ENCODE data around the gene MPST.

DNA sequence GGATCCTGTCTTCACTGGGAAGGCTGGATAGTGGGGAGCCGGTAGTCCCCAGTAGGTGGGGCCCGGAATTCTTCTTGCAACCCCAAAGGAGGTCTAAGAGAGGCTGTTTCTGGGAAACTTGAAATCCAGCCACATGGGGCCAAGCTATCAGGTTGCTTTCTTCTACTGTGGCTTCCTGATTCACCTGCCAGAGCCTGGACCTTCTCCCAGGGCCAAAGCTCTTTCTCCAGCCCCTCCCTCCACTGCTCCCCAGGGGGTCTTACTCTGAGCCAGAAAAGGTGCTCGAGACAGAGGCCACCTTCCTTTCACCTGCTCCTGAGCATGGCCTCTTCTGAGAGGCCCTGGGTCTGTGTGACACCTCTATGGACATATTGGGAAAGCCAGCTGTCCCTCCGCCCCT, 9.4 kb upstream of the MPST start:
- TF ChIP-seq SPI1 (IDR thresholded peaks at IDR 0.05; ENCODE audit: low read depth, low read length) (no peak), POLR2AphosphoS5 (IDR thresholded peaks at IDR 0.05; ENCODE audit: low read depth, low read length) (no peak)

All from GM12891 (cell line).